Pulmonary artery endothelial cell (primary cell): ENCODE results near the gene BMP4. TPM values are rescaled to one million over a fixed set of nuclear protein-coding genes. Genes with fewer than 3 reads are reported as not detected.
A peak's percentile ranks its signal among the peaks of the same experiment; 100 is the strongest.
"Not testable (repeated sequence)": the region's sequence is repeated elsewhere in the genome, so short reads cannot be mapped to it uniquely, and the experiment has no call there.

Experiments
- DNase-seq: peaks from one replicate; pipeline ENCODE4 v3.0.0-alpha.2; 2011; ENCODE audit warnings: low read depth, low spot score
- total RNA-seq: library from RNA; depleted of rRNA; stranded (reverse); fragments of >200 nt; gene quantifications from 2 replicates; pipeline ENCODE4 v1.2.3, GENCODE V29; 2014

BMP4 gene
- total RNA-seq, result 64.3 and 156 TPM in 2 replicates

GRCh38 chr14:53956427-53957201 is at the start of gene BMP4:
BMP4 (minus strand) TSS chr14:53956825; CDS start chr14:53952222, 4,603 bp downstream.
- DNase-seq, result peak; percentile 65

- no peak for DNase-seq
These were observed 46.4 kb upstream of the BMP4 start for GRCh38 chr14:54003064-54003463.

- no peak for DNase-seq
These were observed 46.0 kb upstream of the BMP4 start for GRCh38 chr14:54002653-54003052.

- no peak for DNase-seq
These were observed 44.7 kb upstream of the BMP4 start for GRCh38 chr14:54001189-54001878.

- DNase-seq, result peak; percentile 45
These were observed 43.8 kb upstream of the BMP4 start for GRCh38 chr14:54000341-54000811.

GRCh38 chr14:53999061-53999488 is 42.5 kb upstream of the BMP4 start:
- DNase-seq, result no peak

GRCh38 chr14:53996041-53996440 is 39.4 kb upstream of the BMP4 start:
- DNase-seq, result no peak

- no peak for DNase-seq
These were observed 37.4 kb upstream of the BMP4 start for GRCh38 chr14:53993920-53994607.

GRCh38 chr14:53990978-53991377 is 34.4 kb upstream of the BMP4 start:
- DNase-seq, result no peak

- DNase-seq, result not testable (repeated sequence)
These were observed 30.1 kb upstream of the BMP4 start for GRCh38 chr14:53986718-53987117.

GRCh38 chr14:53984958-53985357 is 28.3 kb upstream of the BMP4 start:
- DNase-seq, result not testable (repeated sequence)

- DNase-seq, result no peak
These were observed 26.5 kb upstream of the BMP4 start for GRCh38 chr14:53983112-53983511.

- DNase-seq, result no peak
These were observed 25.9 kb upstream of the BMP4 start for GRCh38 chr14:53982546-53982945.

- no peak for DNase-seq
These were observed 23.4 kb upstream of the BMP4 start for GRCh38 chr14:53979747-53980642.

GRCh38 chr14:53979113-53979681 is 22.6 kb upstream of the BMP4 start:
- DNase-seq, result no peak

GRCh38 chr14:53978194-53978593 is 21.6 kb upstream of the BMP4 start:
- no peak for DNase-seq

- no peak for DNase-seq
These were observed 18.8 kb upstream of the BMP4 start for GRCh38 chr14:53975444-53975843.

GRCh38 chr14:53971521-53971920 is 14.9 kb upstream of the BMP4 start:
- DNase-seq, result no peak

- no peak for DNase-seq
These were observed 12.7 kb upstream of the BMP4 start for GRCh38 chr14:53969326-53969725.

- no peak for DNase-seq
These were observed 12.1 kb upstream of the BMP4 start for GRCh38 chr14:53968726-53969125.

GRCh38 chr14:53967606-53968005 is 11.0 kb upstream of the BMP4 start:
- DNase-seq, result no peak
